Stomach (tissue), 4 donors: ENCODE measurements around the gene ATP5ME.

Source experiments
- CTCF ChIP-seq, 7 experiments: fragments of 450-650 bp in 4 of 7; fragments of 200-600 bp in 3 of 7; sonication (generic) in 3 of 7; IDR thresholded peaks; one replicate each; pipeline ENCODE4 v1.5.1; 2016 to 2019; ENCODE audit warnings: antibody characterized with exemption in 7 of 7, control low read depth in 2 of 7, mild to moderate bottlenecking in 1 of 7
- EP300 ChIP-seq: sonication (generic); formaldehyde crosslinking; IDR thresholded peaks from one replicate; pipeline ENCODE4 v1.6.1; 2017; ENCODE audit warnings: antibody characterized with exemption
- POLR2A ChIP-seq, 4 donors: fragments of 450-650 bp; IDR thresholded peaks; one replicate each; pipeline ENCODE4 v1.6.1; 2016; ENCODE audit warnings: antibody characterized with exemption in 4 of 4, control low read depth in 2 of 4, mild to moderate bottlenecking in 1 of 4, moderate library complexity in 1 of 4
- POLR2AphosphoS5 ChIP-seq, 3 donors: sonication (generic); formaldehyde crosslinking; IDR thresholded peaks; one replicate each; pipeline ENCODE4 v1.6.1; 2016; ENCODE audit warnings: antibody characterized with exemption in 3 of 3

GRCh38 chr4:717601-718320 is 43.7 kb upstream of the ATP5ME start:
- no peak for TF ChIP-seq CTCF (IDR thresholded peaks at IDR 0.05)
- TF ChIP-seq POLR2A (IDR thresholded peaks at IDR 0.05): no peak
- no peak for TF ChIP-seq EP300
- no peak for TF ChIP-seq POLR2AphosphoS5 (IDR thresholded peaks at IDR 0.05)
